ENCODE measurements around the gene PPIP5K2.

GRCh38 chr5:103245761-103246160 lies 125.7 kb downstream of the PPIP5K2 start:
- no peak for TF ChIP-seq TAF1 (IDR thresholded peaks at IDR 0.05; ENCODE audit: borderline replicate concordance, low read depth, low read length)
- no peak for TF ChIP-seq POLR2A (IDR thresholded peaks at IDR 0.05; ENCODE audit: low read depth, low read length)
- no peak for TF ChIP-seq POLR2AphosphoS5 (IDR thresholded peaks at IDR 0.05; ENCODE audit: low read depth, low read length)
